Body of pancreas (tissue), 4 donors: ENCODE results near the gene SSH2.

Source experiments
- CTCF ChIP-seq, 7 experiments: fragments of 450-650 bp in 4 of 7; fragments of 200-600 bp in 3 of 7; sonication (generic) in 3 of 7; IDR thresholded peaks; one replicate each; pipeline ENCODE4 v1.5.1; 2016 to 2019; ENCODE audit warnings: antibody characterized with exemption in 7 of 7
- POLR2A ChIP-seq, 3 donors: fragments of 450-650 bp; IDR thresholded peaks; one replicate each; pipeline ENCODE4 v1.6.1; 2016; ENCODE audit warnings: antibody characterized with exemption in 3 of 3, mild to moderate bottlenecking in 2 of 3

DNA sequence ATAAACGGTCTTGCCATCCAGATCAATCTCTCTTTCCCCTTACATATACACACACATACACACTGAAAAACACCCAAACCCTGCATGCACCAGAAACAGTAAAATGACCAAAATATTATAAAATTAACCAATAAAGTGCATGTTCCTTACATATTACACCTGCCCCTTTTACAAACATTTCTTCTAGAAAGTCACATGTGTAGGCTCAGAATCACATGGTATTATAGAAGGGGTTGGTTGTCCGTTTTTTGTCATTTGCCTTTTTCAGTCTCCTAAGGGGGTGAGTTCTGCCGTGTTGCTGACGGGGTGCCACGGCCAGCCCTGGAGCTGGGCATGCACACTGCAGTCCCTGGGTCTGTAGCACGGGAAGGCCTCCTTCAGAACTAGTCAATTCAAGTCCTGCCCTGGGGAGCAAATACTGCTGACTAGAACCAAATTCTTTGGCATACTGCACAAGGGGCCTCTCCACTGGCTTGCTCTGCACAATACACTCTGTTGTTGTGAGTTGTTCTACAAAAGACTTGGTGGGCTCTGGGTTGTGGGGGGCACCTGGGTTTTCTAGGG is 299.3 kb downstream of the SSH2 start:
- TF ChIP-seq CTCF (IDR thresholded peaks at IDR 0.05): no peak
- TF ChIP-seq POLR2A (IDR thresholded peaks at IDR 0.05): no peak
